ENCODE data around the gene RNF34. TPM values are rescaled to one million over a fixed set of nuclear protein-coding genes. Genes with fewer than 3 reads are reported as not detected.
A peak's percentile ranks its signal among the peaks of the same experiment; 100 is the strongest.

The RNF34 gene
- total RNA-seq, 1 donor from 2014 or later: 39.2 TPM

- no peak for DNase-seq (ENCODE audit: low spot score)
Measured at GRCh38 chr12:121388421-121388981, 11.4 kb upstream of the RNF34 start.

DNA sequence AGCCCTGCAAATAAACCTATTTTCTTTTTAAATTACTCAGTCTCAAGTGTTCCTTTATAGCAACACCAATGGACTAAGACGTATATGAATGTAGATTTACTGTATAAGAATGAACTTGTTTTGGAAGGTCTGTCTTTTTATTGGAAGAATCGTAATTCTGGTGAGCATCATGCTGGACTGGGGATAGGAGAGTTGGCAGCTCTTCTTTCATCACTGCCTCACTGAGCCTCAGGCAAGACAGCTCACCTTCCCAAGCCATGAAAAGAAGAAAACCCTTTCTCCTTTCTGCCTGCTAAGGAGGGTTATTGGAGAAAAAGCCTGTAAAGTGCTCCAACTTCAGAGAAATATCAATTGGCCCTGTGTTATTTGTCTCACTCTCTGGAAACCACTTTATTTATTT is 9.1 kb upstream of the RNF34 start:
- peak; percentile 70 for DNase-seq (ENCODE audit: low spot score)

DNA sequence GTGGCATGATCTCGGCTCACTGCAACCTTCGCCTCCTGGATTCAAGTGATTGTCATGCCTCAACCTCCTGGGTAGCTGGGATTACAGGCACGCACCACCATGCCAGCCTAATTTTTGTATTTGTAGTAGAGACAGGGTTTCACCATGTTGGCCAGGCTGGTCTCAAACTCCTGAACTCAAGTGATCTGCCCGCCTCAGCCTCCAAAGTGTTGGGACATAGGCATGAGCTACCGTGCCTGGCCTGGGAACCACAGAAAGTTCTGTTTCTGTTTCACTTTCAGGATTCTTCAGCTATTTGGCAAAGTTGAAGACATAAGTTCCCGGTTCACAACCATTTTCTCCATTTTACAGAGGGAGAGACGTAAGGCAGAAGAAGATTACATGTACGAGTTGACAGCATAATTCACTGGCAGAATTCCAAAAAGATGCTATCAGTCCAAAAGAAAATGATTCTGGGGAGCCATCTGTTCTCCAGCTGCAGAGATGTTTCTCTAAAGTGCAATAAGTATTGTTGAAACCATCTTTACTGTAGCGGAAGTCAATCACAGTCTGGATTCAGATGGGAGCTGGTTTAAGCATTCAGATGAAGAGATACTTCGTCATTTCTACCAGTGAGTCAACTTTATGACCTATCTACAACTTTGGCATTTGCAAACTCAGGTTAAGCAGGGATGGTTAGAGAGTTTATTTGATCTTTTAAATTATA is 8.1 kb upstream of the RNF34 start:
- peak; percentile 73 for DNase-seq (ENCODE audit: low spot score)

GRCh38 chr12:121392325-121392716 is 7.6 kb upstream of the RNF34 start:
- DNase-seq (ENCODE audit: low spot score): no peak

DNA sequence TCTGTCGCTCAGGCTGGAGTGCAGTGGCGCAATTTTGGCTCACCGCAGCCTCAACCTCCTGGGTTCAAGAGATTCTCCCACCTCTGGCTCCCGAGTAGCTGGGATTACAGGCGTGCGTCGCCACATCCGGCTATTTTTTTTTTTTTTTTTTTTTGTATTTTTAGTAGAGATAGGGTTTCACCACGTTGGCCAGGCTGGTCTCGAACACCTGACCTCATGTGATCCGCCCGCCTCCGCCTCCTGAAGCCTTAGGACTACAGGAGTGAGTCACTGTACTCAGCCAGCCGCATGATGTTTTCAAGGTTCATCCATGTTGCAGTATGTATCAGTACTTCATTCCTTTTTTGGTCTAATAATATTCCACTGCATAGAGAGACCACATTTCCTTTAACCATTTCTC is 2.4 kb upstream of the RNF34 start:
- DNase-seq (ENCODE audit: low spot score): no peak

DNA sequence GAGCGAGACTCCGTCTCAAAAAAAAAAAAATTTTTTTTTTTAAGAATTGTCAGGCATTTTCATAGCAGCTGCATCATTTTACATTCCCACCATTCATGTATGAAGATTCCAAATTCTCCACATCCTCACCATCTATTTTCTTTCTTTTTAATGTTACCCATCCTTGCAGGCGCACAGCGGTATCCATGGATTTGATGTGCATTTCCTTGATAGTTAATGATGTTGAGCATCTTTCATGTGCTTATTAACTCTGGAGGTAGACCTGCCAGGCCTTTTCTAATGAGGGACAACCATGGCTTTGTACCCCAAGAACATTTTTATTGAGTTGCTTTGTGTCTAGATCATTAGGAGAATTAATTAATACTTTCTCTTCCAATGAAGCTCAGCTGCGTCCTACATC is 1.6 kb upstream of the RNF34 start:
- no peak for DNase-seq (ENCODE audit: low spot score)

GRCh38 chr12:121400332-121401139 is 618 bp downstream of the RNF34 start:
- DNase-seq (ENCODE audit: low spot score): peak; percentile 57

- no peak for DNase-seq (ENCODE audit: low spot score)
Measured at GRCh38 chr12:121403721-121404120, 3.8 kb downstream of the RNF34 start.

DNA sequence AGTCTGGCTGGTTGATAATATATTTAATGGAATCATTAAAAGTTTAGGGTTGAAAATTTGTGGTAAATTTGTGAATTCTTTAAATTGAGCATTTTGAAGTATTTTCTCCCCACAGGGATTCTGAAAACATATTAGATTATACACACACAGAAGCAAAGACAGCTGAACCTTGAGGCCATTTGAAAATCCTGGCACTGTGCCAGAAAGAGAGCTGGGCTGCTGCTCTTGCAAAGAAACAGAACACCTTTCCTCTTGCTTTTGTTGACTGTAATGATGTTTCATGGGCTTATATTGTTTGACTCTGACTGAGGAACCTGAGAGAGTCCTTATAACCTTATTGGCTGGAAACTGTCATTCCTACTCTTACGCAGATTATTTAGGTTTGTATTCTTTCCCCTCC is 4.8 kb downstream of the RNF34 start:
- DNase-seq (ENCODE audit: low spot score): peak; percentile 61

DNA sequence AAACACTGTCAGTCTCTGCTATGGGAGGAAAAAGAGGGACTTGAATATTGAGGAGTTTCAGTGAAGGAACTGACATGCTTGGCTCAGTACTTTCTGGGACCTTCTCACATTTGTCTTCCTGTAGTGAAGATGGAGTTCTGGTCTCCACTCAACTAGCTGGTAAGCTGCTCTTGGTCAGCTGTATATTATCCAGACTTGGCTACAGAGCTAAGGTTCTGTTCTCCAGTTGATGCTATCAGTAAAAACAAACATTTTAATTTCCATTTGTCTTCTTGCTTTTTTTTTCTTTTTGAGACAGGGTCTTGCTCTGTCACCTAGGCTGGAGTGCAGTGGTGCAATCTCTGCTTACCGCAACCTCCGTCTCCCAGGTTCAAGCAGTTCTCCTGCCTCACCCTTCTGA is 5.3 kb downstream of the RNF34 start:
- no peak for DNase-seq (ENCODE audit: low spot score)

GRCh38 chr12:121413917-121414316 is 14.0 kb downstream of the RNF34 start:
- no peak for DNase-seq (ENCODE audit: low spot score)

GRCh38 chr12:121417847-121418246 is 17.9 kb downstream of the RNF34 start:
- DNase-seq (ENCODE audit: low spot score): no peak

- DNase-seq (ENCODE audit: low spot score): no peak
Measured at GRCh38 chr12:121420109-121420508, 20.2 kb downstream of the RNF34 start.

GRCh38 chr12:121423253-121423652 is 23.3 kb downstream of the RNF34 start:
- DNase-seq (ENCODE audit: low spot score): no peak

GRCh38 chr12:121423682-121424623 is 24.0 kb downstream of the RNF34 start:
- DNase-seq (ENCODE audit: low spot score): no peak

DNA sequence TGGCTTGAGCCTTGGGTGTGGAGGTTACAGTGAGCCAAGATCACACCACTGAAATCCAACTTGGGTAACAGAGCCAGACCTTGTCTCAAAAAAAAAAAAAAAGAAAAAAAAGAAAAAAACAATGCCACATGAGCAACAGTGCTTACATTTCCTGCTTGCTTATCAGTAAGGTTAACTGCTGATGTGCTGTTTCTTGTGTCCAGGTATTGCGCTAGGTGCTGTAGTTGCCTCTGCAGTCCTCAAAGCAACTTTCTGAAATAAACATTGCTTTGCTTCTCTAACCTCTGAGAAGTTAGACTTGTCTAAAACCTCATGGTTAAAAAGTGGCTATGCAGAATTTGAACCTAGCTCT is 24.7 kb downstream of the RNF34 start:
- no peak for DNase-seq (ENCODE audit: low spot score)

GRCh38 chr12:121427556-121428050 is 27.7 kb downstream of the RNF34 start:
- DNase-seq (ENCODE audit: low spot score): no peak

DNA sequence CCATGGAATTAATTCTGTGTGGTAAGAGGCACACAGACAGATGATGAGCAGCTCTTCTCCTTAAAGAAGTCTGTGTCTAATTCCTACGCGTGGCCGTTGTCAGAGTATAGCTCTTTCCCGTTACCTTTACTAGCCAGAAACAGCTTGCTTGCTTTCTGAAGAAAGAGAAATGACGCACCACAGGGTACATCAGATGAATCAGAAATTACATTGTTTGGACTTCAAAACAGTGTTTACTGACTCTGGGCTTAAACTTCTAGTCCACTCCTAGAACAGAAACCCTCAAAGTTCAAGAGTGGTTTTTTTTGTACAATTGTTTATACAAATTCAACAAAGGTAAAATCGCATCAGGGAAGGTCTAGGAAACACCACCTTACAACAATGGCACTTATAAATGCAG is 29.0 kb downstream of the RNF34 start:
- no peak for DNase-seq (ENCODE audit: low spot score)

- no peak for DNase-seq (ENCODE audit: low spot score)
Measured at GRCh38 chr12:121430833-121431415, 31.0 kb downstream of the RNF34 start.

DNA sequence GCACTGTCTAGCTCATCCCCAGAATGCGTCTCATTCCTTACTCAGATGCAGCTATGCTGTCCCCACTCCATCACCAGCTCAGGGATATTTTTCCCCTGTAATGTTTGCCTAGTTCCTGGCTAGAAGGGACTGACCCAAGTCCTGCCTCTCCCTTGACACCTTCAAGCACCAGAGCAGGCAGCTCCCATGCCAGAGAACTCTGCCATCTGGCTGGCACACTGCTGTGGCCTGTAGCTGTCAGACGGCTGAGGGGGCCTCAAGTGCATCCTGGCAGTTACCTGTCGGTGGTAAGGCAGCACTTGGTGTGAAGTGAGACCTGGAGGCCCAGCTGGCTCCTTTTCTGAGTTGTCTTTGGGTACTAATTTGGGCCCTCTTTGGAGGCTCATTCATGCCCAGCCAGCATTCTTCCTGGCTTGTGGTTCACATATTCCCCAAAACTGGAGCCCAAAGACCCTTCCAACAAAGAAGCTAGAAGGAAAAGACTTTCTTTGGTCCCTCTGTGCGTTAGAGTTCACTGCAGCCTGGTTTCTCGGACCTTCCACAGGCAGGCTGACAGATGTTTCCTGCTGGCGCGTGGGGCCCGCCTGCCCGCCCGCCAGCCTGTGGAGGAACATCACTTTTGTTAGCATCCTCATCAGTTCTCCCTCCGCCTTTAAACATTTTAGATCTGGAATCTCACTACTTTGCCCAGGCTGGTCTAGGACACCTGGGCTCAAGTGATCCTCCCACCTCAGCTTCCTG is 33.0 kb downstream of the RNF34 start:
- no peak for DNase-seq (ENCODE audit: low spot score)

GRCh38 chr12:121436706-121437105 is 36.8 kb downstream of the RNF34 start:
- DNase-seq (ENCODE audit: low spot score): no peak
